Hepatocyte (in vitro differentiated cells): ENCODE measurements around the gene PARP8.

ENCODE experiments used
- CTCF ChIP-seq: fragments of 200-600 bp; sonication (generic); IDR thresholded peaks from 2 replicates; pipeline ENCODE4 v1.5.1; 2016; ENCODE audit warnings: antibody characterized with exemption, mild to moderate bottlenecking; ENCODE audit not compliant: poor library complexity
- EZH2 ChIP-seq: fragments of 200-600 bp; sonication (generic); IDR thresholded peaks from 2 replicates; pipeline ENCODE4 v1.6.1; 2016; ENCODE audit warnings: antibody characterized with exemption, mild to moderate bottlenecking, borderline replicate concordance

GRCh38 chr5:50836356-50836755 is 169.9 kb downstream of the PARP8 start:
- TF ChIP-seq CTCF = no peak
- no peak for TF ChIP-seq EZH2
